Natural killer cell (primary cell): ENCODE measurements around the gene KIAA1958. TPM values are rescaled to one million over a fixed set of nuclear protein-coding genes. Genes with fewer than 3 reads are reported as not detected.

Experiments used
- ATAC-seq, 3 donors: fragments of 150-1000 bp in 2 of 3; fragments of 200-7000 bp in 1 of 3; cut with Tn5 transposase; 1 replicate in 1 of 3; 2 replicates in 2 of 3; pipeline ENCODE4 v1.10.0; 2021; ENCODE audit warnings: mild to moderate bottlenecking in 2 of 3, moderate library complexity in 2 of 3
- DNase-seq, 2 donors: peaks; one replicate each; pipeline versions ENCODE4 v3.0.0 to v3.0.0-alpha.2; 2013 to 2021; ENCODE audit warnings: mixed read lengths in 1 of 2
- H3K27ac ChIP-seq: one replicate; pipeline ENCODE4 v1.5.1; 2013; ENCODE audit warnings: mild to moderate bottlenecking, low read length
- H3K27me3 ChIP-seq: one replicate; pipeline ENCODE4 v1.6.1; 2013; ENCODE audit warnings: low read length; ENCODE audit not compliant: control insufficient read depth, insufficient read depth
- H3K36me3 ChIP-seq: one replicate; pipeline ENCODE4 v1.6.1; 2013; ENCODE audit warnings: low read length; ENCODE audit not compliant: control insufficient read depth, insufficient read depth
- H3K4me1 ChIP-seq: one replicate; pipeline ENCODE4 v1.6.1; 2013; ENCODE audit warnings: low read length; ENCODE audit not compliant: control insufficient read depth, insufficient read depth
- H3K4me3 ChIP-seq: one replicate; pipeline ENCODE4 v1.5.1; 2013; ENCODE audit warnings: low read length
- H3K9me3 ChIP-seq: one replicate; pipeline ENCODE4 v1.6.1; 2013; ENCODE audit warnings: low read length; ENCODE audit not compliant: control insufficient read depth, insufficient read depth
- H3K27ac Mint-ChIP-seq, 2 donors: one replicate each; pipeline ENCODE4 v1.8.0; 2022; ENCODE audit warnings: mild to moderate bottlenecking in 2 of 2, mixed read lengths in 2 of 2, moderate library complexity in 1 of 2
- H3K27me3 Mint-ChIP-seq, 2 donors: one replicate each; pipeline ENCODE4 v1.8.0; 2022; ENCODE audit warnings: low read depth in 2 of 2, mixed read lengths in 2 of 2
- H3K36me3 Mint-ChIP-seq: one replicate; pipeline ENCODE4 v1.8.0; 2022; ENCODE audit warnings: mixed read lengths
- H3K4me1 Mint-ChIP-seq, 2 donors: one replicate each; pipeline ENCODE4 v1.8.0; 2022; ENCODE audit warnings: mixed read lengths in 2 of 2
- H3K4me3 Mint-ChIP-seq: one replicate; pipeline ENCODE4 v1.8.0; 2022; ENCODE audit warnings: mild to moderate bottlenecking, moderate library complexity, mixed read lengths
- H3K9me3 Mint-ChIP-seq, 2 donors: one replicate each; pipeline ENCODE4 v1.8.0; 2022; ENCODE audit warnings: mixed read lengths in 2 of 2
- CTCF ChIP-seq: fragments of 200-600 bp; IDR thresholded peaks from one replicate; pipeline ENCODE4 v1.8.0; 2022; ENCODE audit warnings: antibody characterized with exemption
- WGBS: methylation state at CpG from one replicate; pipeline ENCODE4 v1.1.7; 2013; ENCODE audit warnings: missing lambda C conversion rate; ENCODE audit not compliant: insufficient coverage; 5-methylcytosine and 5-hydroxymethylcytosine counted together
- intact Hi-C: fragments of 100-400 bp; cut with micrococcal nuclease; formaldehyde crosslinking; loops from one replicate; pipeline ENCODE4 v1.14.2; 2022
- total RNA-seq, 4 donors: library from RNA; stranded (reverse); fragments of 120-200 nt in 1 of 4; gene quantifications; one replicate each; pipeline versions ENCODE4 v1.2.3 to v1.2.4, GENCODE V29; 2013 to 2022

Gene KIAA1958
- total RNA-seq, 3 donors from 2014 or later (not counting 1 experiment from before 2014, with no cell fraction given): 5.4 to 6.1 (median 5.5) TPM

GRCh38 chr9:112569186-112569585 lies 82.6 kb downstream of the KIAA1958 start:
- intact Hi-C loops: no loop called here
- no peak for DNase-seq
- WGBS: 96% methylated on average over 1 of the region's 2 CpGs

GRCh38 chr9:112570671-112571167 lies 84.1 kb downstream of the KIAA1958 start:
- no peaks in the 10 kb centered on the region for H3K9me3 ChIP-seq
- Mint-ChIP-seq H3K27ac (no peak overlapping the region), H3K36me3 (no peaks in the 10 kb centered on the region), H3K4me1 (peaks cover 0 to 16% of the 10 kb centered on the region in 2 donors), H3K9me3 (no peaks in the 10 kb centered on the region), H3K4me3 (no peak overlapping the region), H3K27me3 (no peaks in the 10 kb centered on the region)
- H3K36me3 ChIP-seq: peaks cover 4% of the 10 kb centered on the region
- no peak for TF ChIP-seq CTCF
- intact Hi-C loops: no loop called here
- H3K27ac ChIP-seq: no peak overlapping the region
- no peaks in the 10 kb centered on the region for H3K27me3 ChIP-seq
- no peak for ATAC-seq
- peaks cover 4% of the 10 kb centered on the region for H3K4me1 ChIP-seq
- H3K4me3 ChIP-seq: no peak overlapping the region
- DNase-seq: no peak
- 95% methylated on average over 6 of the region's 6 CpGs for WGBS

More at GRCh38 chr9:112569186-112569585, 82.6 kb downstream of the KIAA1958 start:
- Histone ChIP-seq H3K4me3 (no peak overlapping the region), H3K9me3 (no peaks in the 10 kb centered on the region), H3K27me3 (no peaks in the 10 kb centered on the region), H3K4me1 (peaks cover 4% of the 10 kb centered on the region), H3K36me3 (no peaks in the 10 kb centered on the region), H3K27ac (no peak overlapping the region)
- peaks cover 0 to 16% of the 10 kb centered on the region in 2 donors for H3K4me1 Mint-ChIP-seq
- H3K4me3 Mint-ChIP-seq: no peak overlapping the region
- no peak for TF ChIP-seq CTCF
- ATAC-seq: no peak
- H3K27me3 Mint-ChIP-seq: no peaks in the 10 kb centered on the region
- no peaks in the 10 kb centered on the region for H3K36me3 Mint-ChIP-seq
- no peak overlapping the region for H3K27ac Mint-ChIP-seq
- no peaks in the 10 kb centered on the region for H3K9me3 Mint-ChIP-seq

- TF ChIP-seq CTCF: no peak
- peaks cover 4% of the 10 kb centered on the region for H3K4me1 ChIP-seq
- no peak for DNase-seq
- H3K27ac ChIP-seq: no peak overlapping the region
- no peaks in the 10 kb centered on the region for H3K27me3 ChIP-seq
- no peaks in the 10 kb centered on the region for H3K36me3 Mint-ChIP-seq
- WGBS: 94% methylated on average over 6 of the region's 9 CpGs
- H3K27me3 Mint-ChIP-seq: no peaks in the 10 kb centered on the region
- H3K36me3 ChIP-seq: peaks cover 4% of the 10 kb centered on the region
- no peak overlapping the region for H3K4me3 ChIP-seq
- ATAC-seq: no peak
- no peak overlapping the region for H3K4me3 Mint-ChIP-seq
- intact Hi-C loops: no loop called here
- peaks cover 0 to 16% of the 10 kb centered on the region in 2 donors for H3K4me1 Mint-ChIP-seq
- H3K9me3 ChIP-seq: no peaks in the 10 kb centered on the region
- H3K9me3 Mint-ChIP-seq: no peaks in the 10 kb centered on the region
- H3K27ac Mint-ChIP-seq: peak overlapping the region in 1 of 2 donors; percentile 44
These were observed 85.2 kb downstream of the KIAA1958 start for GRCh38 chr9:112571624-112572355.
